PFSK-1 (cell line): ENCODE results near the gene SPAG5.

Source experiments
- POLR2AphosphoS5 ChIP-seq: IDR thresholded peaks from 2 replicates; pipeline ENCODE4 v1.6.1; 2012; ENCODE audit warnings: low read depth, mild to moderate bottlenecking, control low read depth, low read length, moderate library complexity
- TF ChIP-seq, protein P1 (sequence below), 2 experiments: IDR thresholded peaks; 2 replicates each; pipeline versions ENCODE4 v1.6.1 to v1.8.0; 2011 to 2012; ENCODE audit warnings: low read depth in 2 of 2, low read length in 2 of 2, control low read depth in 1 of 2, inconsistent platforms in 1 of 2, mild to moderate bottlenecking in 1 of 2, moderate library complexity in 1 of 2; ENCODE audit not compliant: insufficient read depth in 1 of 2

DNA sequence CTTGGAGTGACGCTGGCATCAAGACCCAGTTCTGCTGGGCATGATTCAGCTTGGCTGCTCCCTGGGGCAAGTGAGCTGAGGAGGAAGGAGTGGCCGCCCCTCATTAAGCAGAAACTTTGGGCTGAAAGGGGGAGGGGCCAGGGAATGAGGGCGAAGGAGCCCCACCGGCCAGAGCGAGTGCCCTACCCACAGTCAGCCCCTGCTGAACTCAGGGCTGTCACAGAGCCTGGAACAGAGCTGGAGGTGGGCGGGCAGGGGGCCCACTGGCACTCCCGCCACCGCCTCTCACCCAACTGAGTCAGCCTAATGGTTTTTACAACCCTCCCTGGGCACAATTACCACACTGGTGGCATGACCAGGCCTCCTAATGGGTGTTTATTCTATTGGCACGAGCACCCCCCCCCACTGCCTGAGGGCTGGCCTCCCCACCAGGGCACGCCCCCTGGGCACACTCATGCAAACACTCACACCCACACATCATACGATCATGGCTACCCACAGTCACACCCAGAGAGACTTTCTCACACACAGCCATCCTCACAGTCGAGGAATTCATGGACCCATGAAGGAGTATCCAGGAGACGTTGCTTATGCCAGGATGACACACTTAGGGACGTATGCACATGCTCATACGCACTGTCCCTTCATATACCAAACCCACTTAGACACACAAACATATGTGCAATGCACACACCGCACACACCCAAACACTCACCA lies 65.6 kb downstream of the SPAG5 start:
- no peak for TF ChIP-seq POLR2AphosphoS5
- TF ChIP-seq, protein P1, sequence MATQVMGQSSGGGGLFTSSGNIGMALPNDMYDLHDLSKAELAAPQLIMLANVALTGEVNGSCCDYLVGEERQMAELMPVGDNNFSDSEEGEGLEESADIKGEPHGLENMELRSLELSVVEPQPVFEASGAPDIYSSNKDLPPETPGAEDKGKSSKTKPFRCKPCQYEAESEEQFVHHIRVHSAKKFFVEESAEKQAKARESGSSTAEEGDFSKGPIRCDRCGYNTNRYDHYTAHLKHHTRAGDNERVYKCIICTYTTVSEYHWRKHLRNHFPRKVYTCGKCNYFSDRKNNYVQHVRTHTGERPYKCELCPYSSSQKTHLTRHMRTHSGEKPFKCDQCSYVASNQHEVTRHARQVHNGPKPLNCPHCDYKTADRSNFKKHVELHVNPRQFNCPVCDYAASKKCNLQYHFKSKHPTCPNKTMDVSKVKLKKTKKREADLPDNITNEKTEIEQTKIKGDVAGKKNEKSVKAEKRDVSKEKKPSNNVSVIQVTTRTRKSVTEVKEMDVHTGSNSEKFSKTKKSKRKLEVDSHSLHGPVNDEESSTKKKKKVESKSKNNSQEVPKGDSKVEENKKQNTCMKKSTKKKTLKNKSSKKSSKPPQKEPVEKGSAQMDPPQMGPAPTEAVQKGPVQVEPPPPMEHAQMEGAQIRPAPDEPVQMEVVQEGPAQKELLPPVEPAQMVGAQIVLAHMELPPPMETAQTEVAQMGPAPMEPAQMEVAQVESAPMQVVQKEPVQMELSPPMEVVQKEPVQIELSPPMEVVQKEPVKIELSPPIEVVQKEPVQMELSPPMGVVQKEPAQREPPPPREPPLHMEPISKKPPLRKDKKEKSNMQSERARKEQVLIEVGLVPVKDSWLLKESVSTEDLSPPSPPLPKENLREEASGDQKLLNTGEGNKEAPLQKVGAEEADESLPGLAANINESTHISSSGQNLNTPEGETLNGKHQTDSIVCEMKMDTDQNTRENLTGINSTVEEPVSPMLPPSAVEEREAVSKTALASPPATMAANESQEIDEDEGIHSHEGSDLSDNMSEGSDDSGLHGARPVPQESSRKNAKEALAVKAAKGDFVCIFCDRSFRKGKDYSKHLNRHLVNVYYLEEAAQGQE (IDR thresholded peaks at IDR 0.05; ENCODE audit: insufficient read depth in 1 of 2, low read depth in 2 of 2, low read length in 2 of 2), result no peak
